Measurements from ENCODE around the gene RND3. TPM values are rescaled to one million over a fixed set of nuclear protein-coding genes. Genes with fewer than 3 reads are reported as not detected.

The RND3 gene
- total and polyA plus RNA-seq, 10 of the 15 experiments (the other 5 are each of a cell fraction or from before 2014, with no cell fraction given): 0.38 to 18.3 (median 0.93) TPM

DNA sequence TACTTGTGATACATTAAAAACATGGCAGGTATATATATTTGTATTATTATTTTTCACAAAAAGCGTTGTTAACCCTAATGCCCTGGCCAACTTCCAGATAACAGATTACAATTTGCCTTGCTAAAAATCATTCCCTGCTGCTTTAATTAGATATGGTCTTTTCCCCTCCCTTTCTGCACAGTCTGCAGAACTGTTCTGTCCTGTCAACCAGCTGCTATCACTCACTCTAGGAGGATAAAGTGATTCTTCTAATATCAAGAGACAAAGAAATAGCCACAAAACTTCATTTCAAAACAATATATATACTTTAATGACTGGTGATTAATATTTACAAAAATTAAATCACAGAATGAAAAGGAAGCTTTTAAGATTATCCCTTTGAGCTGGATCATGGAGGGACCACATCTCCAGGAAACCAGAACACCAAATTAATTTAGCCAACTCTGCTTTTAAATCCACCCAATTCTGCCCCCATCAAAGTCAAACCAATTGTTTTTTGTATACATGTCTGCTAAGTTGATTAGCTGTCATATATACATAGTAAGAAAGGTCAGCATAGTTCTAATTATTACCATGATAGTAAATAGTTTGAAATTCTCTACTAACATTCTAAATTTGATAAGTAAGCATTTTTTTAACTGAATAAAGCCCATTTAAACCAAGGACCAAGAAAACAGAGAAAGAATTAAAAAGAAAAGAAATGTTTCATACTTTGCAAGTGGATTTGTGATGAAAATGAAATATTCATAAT is 55.7 kb downstream of the RND3 start:
- no peaks in the 10 kb centered on the region for H4K20me1 ChIP-seq (ENCODE audit: control insufficient read depth, insufficient read depth)
- RAD21 ChIA-PET (ENCODE audit: unreplicated experiment): interaction anchor here (0.9 to 1.6 kb wide), 4 partner anchors 41 to 181 kb away, joined by 3 to 5 read pairs (median 4); no protein-coding TSS in a partner anchor
- POLR2A ChIA-PET: no interaction called here
- no peaks in the 10 kb centered on the region for H3K36me3 ChIP-seq (ENCODE audit: control insufficient read depth in 2 of 2, insufficient read depth in 2 of 2, low read length in 1 of 2)
- 0% methylated on average over 1 of the region's 1 CpG for WGBS (ENCODE audit: insufficient coverage, insufficient replicate concordance, low lambda C conversion rate, missing lambda C conversion rate)
- no peaks in the 10 kb centered on the region for H3K9me3 ChIP-seq (replicated peaks; ENCODE audit: control insufficient read depth, insufficient read depth, low read length)
- SMC1A ChIA-PET (ENCODE audit: uncharacterized antibody, unreplicated experiment): interaction anchor here (1.2 to 4.2 kb wide), 5 partner anchors 11 to 45 kb away, joined by 3 to 21 read pairs (median 4); no protein-coding TSS in a partner anchor
- H3K27ac ChIP-seq (ENCODE audit: control insufficient read depth, insufficient read depth): no peak overlapping the region
- no peak overlapping the region for H3K4me3 ChIP-seq
- CTCF ChIA-PET: interaction anchor here (1.2 to 1.7 kb wide), 3 partner anchors 15 to 41 kb away, joined by 3 to 4 read pairs (median 3); no protein-coding TSS in a partner anchor
- no TSS peak for BruUV-seq (replicated peaks)
- no peaks in the 10 kb centered on the region for H3K79me2 ChIP-seq (ENCODE audit: control insufficient read depth, insufficient read depth, low read length)
- no peak overlapping the region for H2AFZ ChIP-seq (ENCODE audit: control insufficient read depth, low read depth, low read length)
- DNase-seq (ENCODE audit: low read depth, low spot score): no peak
- no peak for FAIRE-seq
- intact Hi-C loops (cut with micrococcal nuclease; ENCODE audit: unreplicated experiment) (no loop called here), in situ Hi-C loops (cut with MboI) (no loop called here)
- no peaks in the 10 kb centered on the region for H3K27me3 ChIP-seq (replicated peaks in 1 of 2; ENCODE audit: control insufficient read depth in 2 of 2, insufficient read depth in 2 of 2, low read length in 1 of 2)
- H3K4me2 ChIP-seq (ENCODE audit: control insufficient read depth, insufficient read depth): no peak overlapping the region
- no peak for ATAC-seq
- H3K4me1 ChIP-seq (ENCODE audit: control insufficient read depth, insufficient read depth, low read length): no peaks in the 10 kb centered on the region
- TF ChIP-seq ASH2L (IDR thresholded peaks at IDR 0.05; ENCODE audit: borderline replicate concordance, low read depth): no peak
- no peak for TF ChIP-seq GATAD2B (conservative IDR thresholded peaks at IDR 0.05; ENCODE audit: low read depth)
- no peak for TF ChIP-seq CBFB (IDR thresholded peaks at IDR 0.05; ENCODE audit: low read depth)
- no peak for TF ChIP-seq MTA3 (IDR thresholded peaks at IDR 0.05; ENCODE audit: borderline replicate concordance, low read length)
- TF ChIP-seq MEF2A (IDR thresholded peaks at IDR 0.05; ENCODE audit: insufficient read depth, low read depth, low read length): no peak
- no peak for TF ChIP-seq WRNIP1 (IDR thresholded peaks at IDR 0.05; ENCODE audit: borderline replicate concordance, low read depth, low read length)
- no peak overlapping the region for H3K9ac ChIP-seq (ENCODE audit: control insufficient read depth, insufficient read depth, low read length)
